NT2/D1 (cell line): ENCODE data around the gene SOX6.
"Not testable (repeated sequence)": the region's sequence is repeated elsewhere in the genome, so short reads cannot be mapped to it uniquely, and the experiment has no call there.

Experiments
- DNase-seq: peaks from one replicate; pipeline ENCODE4 v3.0.0-alpha.2; 2011; ENCODE audit warnings: low read depth, low spot score
- H3K27me3 ChIP-seq: 2 replicates; pipeline ENCODE4 v1.6.0; 2011; ENCODE audit warnings: mild to moderate bottlenecking; ENCODE audit not compliant: insufficient read length, insufficient read depth
- H3K36me3 ChIP-seq: 2 replicates; pipeline ENCODE4 v1.6.1; 2011; ENCODE audit warnings: mild to moderate bottlenecking, low read length, mixed read lengths; ENCODE audit not compliant: insufficient read depth, insufficient read length
- H3K4me1 ChIP-seq: 2 replicates; pipeline ENCODE4 v1.5.1; 2011; ENCODE audit not compliant: insufficient read depth, insufficient read length
- H3K4me3 ChIP-seq: 2 replicates; pipeline ENCODE4 v1.5.1; 2011; ENCODE audit warnings: low read depth; ENCODE audit not compliant: insufficient read length
- H3K9ac ChIP-seq: 2 replicates; pipeline ENCODE4 v1.6.0; 2011; ENCODE audit warnings: low read depth; ENCODE audit not compliant: insufficient read length
- H3K9me3 ChIP-seq: 2 replicates; pipeline ENCODE4 v1.5.1; 2011; ENCODE audit warnings: mild to moderate bottlenecking, low read length; ENCODE audit not compliant: insufficient read depth
- SUZ12 ChIP-seq: IDR thresholded peaks from 2 replicates; pipeline ENCODE4 v1.6.1; 2011; ENCODE audit not compliant: insufficient read length, insufficient read depth; ENCODE audit errors: extremely low read depth
- YY1 ChIP-seq: IDR thresholded peaks from 2 replicates; pipeline ENCODE4 v1.6.1; 2011; ENCODE audit not compliant: insufficient read length, insufficient read depth
- ZNF274 ChIP-seq: IDR thresholded peaks from 2 replicates; pipeline ENCODE4 v1.6.1; 2011; ENCODE audit warnings: mild to moderate bottlenecking, low read depth, low read length

Gene SOX6

GRCh38 chr11:15927864-15928217, 428.5 kb downstream of the SOX6 start:
- no peaks in the 10 kb centered on the region for H3K36me3 ChIP-seq
- H3K9me3 ChIP-seq, result no peaks in the 10 kb centered on the region
- no peaks in the 10 kb centered on the region for H3K4me1 ChIP-seq
- no peak for TF ChIP-seq SUZ12
- TF ChIP-seq ZNF274, result no peak
- no peak for TF ChIP-seq YY1
- no peak overlapping the region for H3K9ac ChIP-seq
- no peak for DNase-seq
- H3K27me3 ChIP-seq, result no peaks in the 10 kb centered on the region
- no peak overlapping the region for H3K4me3 ChIP-seq

- H3K9ac ChIP-seq, result no peak overlapping the region
- H3K4me3 ChIP-seq, result no peak overlapping the region
- H3K36me3 ChIP-seq, result no peaks in the 10 kb centered on the region
- DNase-seq, result no peak
- H3K27me3 ChIP-seq, result no peaks in the 10 kb centered on the region
- no peak for TF ChIP-seq ZNF274
- no peaks in the 10 kb centered on the region for H3K4me1 ChIP-seq
- H3K9me3 ChIP-seq, result no peaks in the 10 kb centered on the region
These were observed 429.0 kb downstream of the SOX6 start for GRCh38 chr11:15927196-15927863.

GRCh38 chr11:15926071-15926470, 430.3 kb downstream of the SOX6 start:
- TF ChIP-seq ZNF274 (no peak), YY1 (no peak), SUZ12 (no peak)
- H3K4me3 ChIP-seq, result no peak overlapping the region
- H3K9ac ChIP-seq, result no peak overlapping the region
- H3K9me3 ChIP-seq, result no peaks in the 10 kb centered on the region
- H3K27me3 ChIP-seq, result no peaks in the 10 kb centered on the region
- H3K36me3 ChIP-seq, result no peaks in the 10 kb centered on the region
- DNase-seq, result no peak
- no peaks in the 10 kb centered on the region for H3K4me1 ChIP-seq

- no peaks in the 10 kb centered on the region for H3K27me3 ChIP-seq
- no peaks in the 10 kb centered on the region for H3K4me1 ChIP-seq
- no peak for DNase-seq
- H3K9me3 ChIP-seq, result no peaks in the 10 kb centered on the region
- H3K4me3 ChIP-seq, result no peak overlapping the region
- no peaks in the 10 kb centered on the region for H3K36me3 ChIP-seq
- H3K9ac ChIP-seq, result no peak overlapping the region
- TF ChIP-seq YY1 (no peak), SUZ12 (no peak), ZNF274 (no peak)
These were observed 433.2 kb downstream of the SOX6 start for GRCh38 chr11:15923183-15923582.

- H3K4me1 ChIP-seq, H3K9ac ChIP-seq, H3K9me3 ChIP-seq, DNase-seq, H3K36me3 ChIP-seq, H3K27me3 ChIP-seq, H3K4me3 ChIP-seq: not testable (repeated sequence)
These were observed 433.6 kb downstream of the SOX6 start for GRCh38 chr11:15922745-15923144.

GRCh38 chr11:15920856-15921629, 435.3 kb downstream of the SOX6 start:
- Histone ChIP-seq H3K4me3 (no peak overlapping the region), H3K9ac (no peak overlapping the region), H3K4me1 (no peaks in the 10 kb centered on the region), H3K36me3 (no peaks in the 10 kb centered on the region), H3K27me3 (no peaks in the 10 kb centered on the region), H3K9me3 (no peaks in the 10 kb centered on the region)
- DNase-seq, result no peak
- TF ChIP-seq YY1, result no peak
- no peak for TF ChIP-seq SUZ12
- no peak for TF ChIP-seq ZNF274

GRCh38 chr11:15918674-15919073, 437.7 kb downstream of the SOX6 start:
- H3K27me3 ChIP-seq, result no peaks in the 10 kb centered on the region
- TF ChIP-seq ZNF274, result no peak
- TF ChIP-seq YY1, result no peak
- no peak for TF ChIP-seq SUZ12

GRCh38 chr11:15918212-15918611, 438.1 kb downstream of the SOX6 start:
- DNase-seq, result no peak
- H3K27me3 ChIP-seq, result no peaks in the 10 kb centered on the region
- no peaks in the 10 kb centered on the region for H3K9me3 ChIP-seq
- H3K9ac ChIP-seq, result no peak overlapping the region
- H3K4me1 ChIP-seq, result no peaks in the 10 kb centered on the region
- H3K36me3 ChIP-seq, result no peaks in the 10 kb centered on the region
- H3K4me3 ChIP-seq, result no peak overlapping the region
- TF ChIP-seq SUZ12, result no peak
- no peak for TF ChIP-seq YY1
- no peak for TF ChIP-seq ZNF274

More at GRCh38 chr11:15918674-15919073, 437.7 kb downstream of the SOX6 start:
- Histone ChIP-seq H3K36me3 (no peaks in the 10 kb centered on the region), H3K4me3 (no peak overlapping the region), H3K9ac (no peak overlapping the region), H3K4me1 (no peaks in the 10 kb centered on the region), H3K9me3 (no peaks in the 10 kb centered on the region)
- DNase-seq, result no peak
